GM23338 (cell line): ENCODE measurements around the gene CHST12. TPM values are rescaled to one million over a fixed set of nuclear protein-coding genes. Genes with fewer than 3 reads are reported as not detected.

Experiments
- ATAC-seq: fragments of 200-7000 bp; cut with Tn5 transposase; 3 replicates; pipeline ENCODE4 v1.9.1; 2020
- DNase-seq: peaks from one replicate; pipeline ENCODE4 v3.0.0-alpha.2; 2015; ENCODE audit warnings: low spot score
- H2AFZ ChIP-seq: fragments of 200-600 bp; sonication (generic); 2 replicates; pipeline ENCODE4 v1.8.0; 2016; ENCODE audit warnings: antibody characterized with exemption, mild to moderate bottlenecking, moderate library complexity
- H3F3A ChIP-seq: fragments of 200-600 bp; sonication (generic); replicated peaks from 2 replicates; pipeline ENCODE4 v1.8.0; 2017; ENCODE audit warnings: antibody characterized with exemption, mixed run types, low read depth
- H3K27ac ChIP-seq: fragments of 200-600 bp; sonication (generic); 2 replicates; pipeline ENCODE4 v1.6.1; 2016; ENCODE audit warnings: low read depth
- H3K27me3 ChIP-seq: fragments of 200-600 bp; sonication (generic); 2 replicates; pipeline ENCODE4 v1.8.0; 2016; ENCODE audit warnings: mild to moderate bottlenecking, mixed run types, moderate library complexity; ENCODE audit not compliant: insufficient read depth
- H3K36me3 ChIP-seq: fragments of 200-600 bp; sonication (generic); 2 replicates; pipeline ENCODE4 v1.8.0; 2016; ENCODE audit warnings: mild to moderate bottlenecking; ENCODE audit not compliant: insufficient read depth
- H3K4me1 ChIP-seq: fragments of 200-600 bp; sonication (generic); 2 replicates; pipeline ENCODE4 v1.8.0; 2016; ENCODE audit warnings: mild to moderate bottlenecking, moderate library complexity; ENCODE audit not compliant: insufficient read depth
- H3K4me2 ChIP-seq: fragments of 200-600 bp; sonication (generic); 2 replicates; pipeline ENCODE4 v1.7.1; 2017; ENCODE audit warnings: mixed run types
- H3K4me3 ChIP-seq: fragments of 200-600 bp; sonication (generic); 2 replicates; pipeline ENCODE4 v1.6.1; 2016; ENCODE audit warnings: mixed run types
- H3K79me2 ChIP-seq: fragments of 200-600 bp; sonication (generic); replicated peaks from 2 replicates; pipeline ENCODE4 v1.8.0; 2017; ENCODE audit warnings: mild to moderate bottlenecking; ENCODE audit not compliant: insufficient read depth
- H3K9me2 ChIP-seq: fragments of 200-600 bp; sonication (generic); 2 replicates; pipeline ENCODE4 v1.8.0; 2017; ENCODE audit not compliant: insufficient read depth
- H4K20me1 ChIP-seq: fragments of 200-600 bp; sonication (generic); replicated peaks from 2 replicates; pipeline ENCODE4 v1.8.0; 2017; ENCODE audit warnings: mild to moderate bottlenecking; ENCODE audit not compliant: insufficient read depth
- H3K27ac Mint-ChIP-seq: 2 replicates; pipeline ENCODE4 v1.8.0; 2020; ENCODE audit warnings: inconsistent platforms, mild to moderate bottlenecking, moderate library complexity, mixed read lengths
- H3K27me3 Mint-ChIP-seq: 3 replicates; pipeline ENCODE4 v1.8.0; 2022; ENCODE audit warnings: low read depth, mild to moderate bottlenecking, moderate library complexity, mixed read lengths, inconsistent platforms; ENCODE audit not compliant: insufficient read depth, poor library complexity
- H3K36me3 Mint-ChIP-seq: 3 replicates; pipeline ENCODE4 v1.8.0; 2021; ENCODE audit warnings: low read depth, mild to moderate bottlenecking, inconsistent platforms, moderate library complexity, mixed read lengths
- H3K4me1 Mint-ChIP-seq: 3 replicates; pipeline ENCODE4 v1.8.0; 2020; ENCODE audit warnings: mild to moderate bottlenecking, inconsistent platforms, mixed read lengths
- H3K4me3 Mint-ChIP-seq: 3 replicates; pipeline ENCODE4 v1.8.0; 2021; ENCODE audit warnings: moderate library complexity, mild to moderate bottlenecking, inconsistent platforms, mixed read lengths
- H3K9me3 Mint-ChIP-seq: 3 replicates; pipeline ENCODE4 v1.8.0; 2020; ENCODE audit warnings: moderate library complexity, mild to moderate bottlenecking, inconsistent platforms, mixed read lengths
- CREB1 ChIP-seq: fragments of 250-450 bp; sonication (Bioruptor Pico); IDR thresholded peaks from 2 replicates; pipeline ENCODE4 v1.5.0; 2020; ENCODE audit warnings: low read depth, mild to moderate bottlenecking, moderate library complexity
- ETS1 ChIP-seq: IDR thresholded peaks from 2 replicates; pipeline ENCODE4 v1.6.1; 2016; ENCODE audit warnings: antibody characterized with exemption
- EZH2 ChIP-seq: fragments of 200-600 bp; sonication (generic); IDR thresholded peaks from one replicate; pipeline ENCODE4 v1.8.0; 2017; ENCODE audit warnings: antibody characterized with exemption, mild to moderate bottlenecking, low read depth; ENCODE audit not compliant: unreplicated experiment
- EZH2phosphoT487 ChIP-seq: fragments of 200-600 bp; sonication (generic); IDR thresholded peaks from one replicate; pipeline ENCODE4 v1.8.1; 2018; ENCODE audit warnings: antibody characterized with exemption; ENCODE audit not compliant: unreplicated experiment
- JUNB ChIP-seq: IDR thresholded peaks from one replicate; pipeline ENCODE4 v1.6.1; 2016; ENCODE audit warnings: antibody characterized with exemption; ENCODE audit not compliant: unreplicated experiment
- STAT1 ChIP-seq: IDR thresholded peaks from one replicate; pipeline ENCODE4 v1.6.1; 2016; ENCODE audit warnings: antibody characterized with exemption; ENCODE audit not compliant: unreplicated experiment
- ZNF462 ChIP-seq: fragments of 250-450 bp; sonication (Bioruptor Pico); IDR thresholded peaks from 2 replicates; pipeline ENCODE4 v1.5.0; 2020; ENCODE audit warnings: mild to moderate bottlenecking, moderate library complexity
- polyA plus RNA-seq: library from polyadenylated mRNA; unstranded; fragments of >200 nt; fragmentation: Nextera tagmentation; extraction: Ambion mirVana; gene quantifications from 2 replicates; pipeline ENCODE4 v1.2.1, GENCODE V29; 2016
- total RNA-seq: library from RNA; depleted of rRNA; stranded (reverse); fragments of >200 nt; shearing (Covaris generic); gene quantifications from 2 replicates; pipeline ENCODE4 v1.2.3, GENCODE V29; 2014

The CHST12 gene
- total and polyA plus RNA-seq, 2 experiments from 2014 or later = 10.1 to 14.6 TPM

DNA sequence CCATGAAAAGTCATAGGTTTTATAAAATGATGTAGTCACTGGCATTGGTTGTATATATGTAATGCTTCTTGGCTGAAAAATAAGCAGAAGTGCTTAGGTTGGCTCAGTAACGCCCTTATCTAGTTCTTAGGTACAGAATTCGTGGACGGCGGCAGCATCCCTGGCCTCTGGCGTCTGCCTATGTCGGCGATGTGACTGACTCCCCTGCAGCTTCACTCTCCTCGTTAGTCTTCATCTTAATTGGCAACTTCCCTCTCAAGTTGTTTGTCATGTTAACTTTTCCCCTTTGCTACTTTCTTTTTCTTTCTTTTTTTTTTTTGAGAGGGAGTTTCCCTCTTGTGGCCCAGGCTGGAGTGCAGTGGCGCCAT lies 18.5 kb downstream of the CHST12 start:
- no peaks in the 10 kb centered on the region for H3K9me3 Mint-ChIP-seq
- H3K4me1 ChIP-seq = peaks cover 3% of the 10 kb centered on the region
- no peak overlapping the region for H2AFZ ChIP-seq
- peaks cover 32% of the 10 kb centered on the region for H3K79me2 ChIP-seq
- H3K27ac ChIP-seq = no peak overlapping the region
- DNase-seq (no peak), ATAC-seq (no peak)
- H3K4me2 ChIP-seq = no peak overlapping the region
- H3K36me3 ChIP-seq = no peaks in the 10 kb centered on the region
- H3K4me3 ChIP-seq = no peak overlapping the region
- no peaks in the 10 kb centered on the region for H3K27me3 ChIP-seq
- H3K4me1 Mint-ChIP-seq = peaks cover 14% of the 10 kb centered on the region
- no peaks in the 10 kb centered on the region for H3K9me2 ChIP-seq
- no peak overlapping the region for H3K27ac Mint-ChIP-seq
- no peaks in the 10 kb centered on the region for H3K36me3 Mint-ChIP-seq
- H4K20me1 ChIP-seq = no peaks in the 10 kb centered on the region
- no peak overlapping the region for H3K4me3 Mint-ChIP-seq
- no peak for TF ChIP-seq ZNF462 (CRISPR knock-in tag)
- TF ChIP-seq EZH2 = no peak
- no peak for TF ChIP-seq JUNB
- TF ChIP-seq CREB1 = no peak
- TF ChIP-seq EZH2phosphoT487 = no peak
- 0 out of 2 replicates have a peak, but pooled peaks cover 4% of the 10 kb centered on the region for H3F3A ChIP-seq
- H3K27me3 Mint-ChIP-seq = peaks cover 4% of the 10 kb centered on the region

GRCh38 chr7:2425749-2426148 lies 22.3 kb downstream of the CHST12 start:
- Histone ChIP-seq H4K20me1 (no peaks in the 10 kb centered on the region), H3K4me2 (peak overlapping the region; percentile 21; the same call in 1 of the 2 replicates), H3K9me2 (no peaks in the 10 kb centered on the region), H3K36me3 (no peaks in the 10 kb centered on the region), H3K27ac (peak overlapping the region; percentile 42; the same call in 1 of the 2 replicates), H3K79me2 (peaks cover 2% of the 10 kb centered on the region), H3K27me3 (no peaks in the 10 kb centered on the region), H2AFZ (no peak overlapping the region), H3K4me1 (peaks cover 3% of the 10 kb centered on the region), H3F3A (no peaks in the 10 kb centered on the region), H3K4me3 (no peak overlapping the region)
- peaks cover 4% of the 10 kb centered on the region for H3K27me3 Mint-ChIP-seq
- no peak overlapping the region; the same call in 2 of the 3 replicates for H3K4me3 Mint-ChIP-seq
- ATAC-seq = peak; percentile 66
- H3K9me3 Mint-ChIP-seq = peaks cover 1% of the 10 kb centered on the region; the same call in 2 of the 3 replicates
- peaks cover 13% of the 10 kb centered on the region for H3K4me1 Mint-ChIP-seq
- peak overlapping the region; percentile 14 for H3K27ac Mint-ChIP-seq
- TF ChIP-seq STAT1 (no peak), ETS1 (no peak), JUNB (no peak)
- H3K36me3 Mint-ChIP-seq = peaks cover under 1% of the 10 kb centered on the region; the same call in 2 of the 3 replicates
- no peak for DNase-seq
